ENCODE results near the gene EXOSC10. TPM values are rescaled to one million over a fixed set of nuclear protein-coding genes. Genes with fewer than 3 reads are reported as not detected.

EXOSC10 gene
- total and polyA plus RNA-seq, 4 donors: 62.0 to 115 (median 80.6) TPM

- no peaks in the 10 kb centered on the region for H3K9me3 ChIP-seq (ENCODE audit: control insufficient read depth, insufficient read depth, low read length)
- DNase-seq (ENCODE audit: low read depth in 4 of 6, low spot score in 6 of 6): no peak
- H3K4me3 ChIP-seq (ENCODE audit: low read depth, low read length): no peak overlapping the region
- peaks cover 30% of the 10 kb centered on the region for H3K4me1 ChIP-seq (ENCODE audit: control insufficient read depth, insufficient read depth, low read length)
- H3K27ac ChIP-seq (ENCODE audit: low read depth, low read length): no peak overlapping the region
- H3K27me3 ChIP-seq (ENCODE audit: control insufficient read depth, insufficient read depth, low read length): no peaks in the 10 kb centered on the region
- WGBS (ENCODE audit: insufficient coverage): over 99% methylated on average over 12 of the region's 14 CpGs
- peaks cover 71% of the 10 kb centered on the region for H3K36me3 ChIP-seq (ENCODE audit: control insufficient read depth, insufficient read depth, low read length)
Observed at GRCh38 chr1:11058026-11058425, 41.6 kb downstream of the EXOSC10 start.

DNA sequence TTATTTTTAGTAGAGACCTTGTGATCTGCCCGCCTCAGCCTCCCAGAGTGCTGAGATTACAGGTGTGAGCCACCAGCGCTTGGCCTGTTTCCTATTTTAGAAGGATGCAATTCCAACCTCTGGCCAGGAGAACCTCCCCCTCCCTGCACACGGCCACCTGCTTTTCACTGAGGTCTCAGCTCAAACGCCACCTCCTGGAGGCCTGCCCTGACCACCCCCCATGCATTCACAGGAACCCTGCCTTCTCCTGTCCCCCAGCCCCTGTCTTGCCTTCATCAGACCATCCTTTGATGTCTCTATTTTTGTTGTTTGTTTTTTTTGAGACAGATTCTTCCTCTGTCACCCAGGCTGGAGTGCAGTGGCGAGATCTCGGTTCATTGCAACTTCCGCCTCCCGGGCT, 42.2 kb downstream of the EXOSC10 start:
- no peaks in the 10 kb centered on the region for H3K9me3 ChIP-seq (ENCODE audit: control insufficient read depth, insufficient read depth, low read length)
- WGBS (ENCODE audit: insufficient coverage): 75% methylated on average over 2 of the region's 8 CpGs
- DNase-seq (ENCODE audit: low read depth in 4 of 6, low spot score in 6 of 6): no peak
- peaks cover 67% of the 10 kb centered on the region for H3K36me3 ChIP-seq (ENCODE audit: control insufficient read depth, insufficient read depth, low read length)
- H3K27me3 ChIP-seq (ENCODE audit: control insufficient read depth, insufficient read depth, low read length): no peaks in the 10 kb centered on the region
- H3K4me3 ChIP-seq (ENCODE audit: low read depth, low read length): no peak overlapping the region
- H3K27ac ChIP-seq (ENCODE audit: low read depth, low read length): no peak overlapping the region
- peaks cover 36% of the 10 kb centered on the region for H3K4me1 ChIP-seq (ENCODE audit: control insufficient read depth, insufficient read depth, low read length)

DNA sequence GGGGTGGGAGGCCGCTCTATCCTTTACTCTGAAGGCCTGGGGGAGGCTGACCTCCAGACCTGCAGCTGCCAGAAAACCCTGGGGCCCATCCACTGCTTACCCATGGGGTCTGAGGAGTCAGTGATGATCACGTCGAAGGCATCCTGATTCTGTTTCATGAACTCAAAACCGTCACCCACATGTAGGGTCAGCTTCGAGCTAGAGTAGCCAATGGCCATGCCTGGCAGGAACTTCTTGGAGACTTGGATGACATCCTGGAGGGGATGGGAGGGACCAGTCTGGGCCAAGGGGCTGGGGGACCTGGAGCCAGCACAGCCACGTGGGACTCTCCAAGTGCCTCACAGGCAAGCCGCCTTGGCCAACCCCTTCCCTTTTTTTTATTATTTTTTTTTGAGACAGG, 43.2 kb downstream of the EXOSC10 start:
- Histone ChIP-seq H3K27ac (ENCODE audit: low read depth, low read length) (no peak overlapping the region), H3K4me1 (ENCODE audit: control insufficient read depth, insufficient read depth, low read length) (peaks cover 36% of the 10 kb centered on the region), H3K9me3 (ENCODE audit: control insufficient read depth, insufficient read depth, low read length) (no peaks in the 10 kb centered on the region), H3K36me3 (ENCODE audit: control insufficient read depth, insufficient read depth, low read length) (peaks cover 59% of the 10 kb centered on the region), H3K4me3 (ENCODE audit: low read depth, low read length) (no peak overlapping the region), H3K27me3 (ENCODE audit: control insufficient read depth, insufficient read depth, low read length) (no peaks in the 10 kb centered on the region)
- WGBS (ENCODE audit: insufficient coverage): 95% methylated on average over 5 of the region's 7 CpGs
- no peak for DNase-seq (ENCODE audit: low read depth in 4 of 6, low spot score in 6 of 6)

DNA sequence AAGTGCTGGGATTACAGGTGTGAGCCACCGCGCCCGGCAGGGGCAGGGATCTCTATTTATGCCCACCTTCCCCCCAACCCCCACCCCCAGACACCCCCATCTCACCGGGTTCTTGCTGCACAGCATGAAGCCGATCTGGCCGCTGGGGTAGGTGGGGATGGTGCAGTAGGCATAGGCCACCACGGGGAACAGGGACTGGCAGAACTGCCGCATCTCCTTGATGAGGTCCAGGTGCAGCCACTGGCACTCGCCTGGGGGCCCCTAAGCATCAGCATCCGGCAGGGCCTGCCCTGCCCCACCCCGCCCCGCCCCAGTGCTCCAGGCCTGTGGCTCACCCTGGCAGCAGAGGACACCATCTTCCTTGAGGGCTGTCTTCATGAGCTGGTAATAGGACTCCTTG, 44.0 kb downstream of the EXOSC10 start:
- 100% methylated on average over 3 of the region's 12 CpGs for WGBS (ENCODE audit: insufficient coverage)
- Histone ChIP-seq H3K27me3 (ENCODE audit: control insufficient read depth, insufficient read depth, low read length) (no peaks in the 10 kb centered on the region), H3K4me1 (ENCODE audit: control insufficient read depth, insufficient read depth, low read length) (peaks cover 28% of the 10 kb centered on the region), H3K36me3 (ENCODE audit: control insufficient read depth, insufficient read depth, low read length) (peaks cover 57% of the 10 kb centered on the region), H3K9me3 (ENCODE audit: control insufficient read depth, insufficient read depth, low read length) (no peaks in the 10 kb centered on the region), H3K4me3 (ENCODE audit: low read depth, low read length) (no peak overlapping the region), H3K27ac (ENCODE audit: low read depth, low read length) (no peak overlapping the region)
- DNase-seq (ENCODE audit: low read depth in 4 of 6, low spot score in 6 of 6): no peak

DNA sequence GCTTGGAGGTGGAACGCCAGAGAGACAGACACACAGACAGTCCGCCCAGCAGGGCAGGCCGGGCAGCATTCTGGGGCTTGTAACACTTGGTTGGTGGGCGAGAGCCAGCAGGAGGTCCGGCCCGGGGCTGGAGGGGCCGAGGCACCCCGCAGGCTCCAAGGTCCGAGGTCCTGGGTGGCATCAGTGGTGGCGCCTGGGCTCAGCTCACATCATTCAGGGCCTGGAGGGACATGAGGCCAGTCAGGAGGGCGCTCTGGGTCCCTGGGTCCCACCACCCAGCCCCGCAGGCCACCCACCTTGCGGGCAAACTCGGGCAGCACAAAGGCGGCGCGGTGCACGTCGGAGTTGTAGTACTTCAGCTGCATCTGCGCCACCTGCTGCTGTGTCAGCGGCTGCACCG, 45.0 kb downstream of the EXOSC10 start:
- peaks cover 28% of the 10 kb centered on the region for H3K4me1 ChIP-seq (ENCODE audit: control insufficient read depth, insufficient read depth, low read length)
- no peak for DNase-seq (ENCODE audit: low read depth in 4 of 6, low spot score in 6 of 6)
- H3K27me3 ChIP-seq (ENCODE audit: control insufficient read depth, insufficient read depth, low read length): no peaks in the 10 kb centered on the region
- H3K36me3 ChIP-seq (ENCODE audit: control insufficient read depth, insufficient read depth, low read length): peaks cover 57% of the 10 kb centered on the region
- WGBS (ENCODE audit: insufficient coverage): 86% methylated on average over 22 of the region's 22 CpGs
- no peak overlapping the region for H3K27ac ChIP-seq (ENCODE audit: low read depth, low read length)
- H3K4me3 ChIP-seq (ENCODE audit: low read depth, low read length): no peak overlapping the region
- H3K9me3 ChIP-seq (ENCODE audit: control insufficient read depth, insufficient read depth, low read length): no peaks in the 10 kb centered on the region

GRCh38 chr1:11054181-11054580, 45.5 kb downstream of the EXOSC10 start:
- WGBS (ENCODE audit: insufficient coverage): 94% methylated on average over 6 of the region's 7 CpGs
- Histone ChIP-seq H3K4me3 (ENCODE audit: low read depth, low read length) (no peak overlapping the region), H3K4me1 (ENCODE audit: control insufficient read depth, insufficient read depth, low read length) (peaks cover 26% of the 10 kb centered on the region), H3K9me3 (ENCODE audit: control insufficient read depth, insufficient read depth, low read length) (no peaks in the 10 kb centered on the region), H3K36me3 (ENCODE audit: control insufficient read depth, insufficient read depth, low read length) (peaks cover 57% of the 10 kb centered on the region), H3K27me3 (ENCODE audit: control insufficient read depth, insufficient read depth, low read length) (no peaks in the 10 kb centered on the region), H3K27ac (ENCODE audit: low read depth, low read length) (no peak overlapping the region)
- DNase-seq (ENCODE audit: low read depth in 4 of 6, low spot score in 6 of 6): no peak

DNA sequence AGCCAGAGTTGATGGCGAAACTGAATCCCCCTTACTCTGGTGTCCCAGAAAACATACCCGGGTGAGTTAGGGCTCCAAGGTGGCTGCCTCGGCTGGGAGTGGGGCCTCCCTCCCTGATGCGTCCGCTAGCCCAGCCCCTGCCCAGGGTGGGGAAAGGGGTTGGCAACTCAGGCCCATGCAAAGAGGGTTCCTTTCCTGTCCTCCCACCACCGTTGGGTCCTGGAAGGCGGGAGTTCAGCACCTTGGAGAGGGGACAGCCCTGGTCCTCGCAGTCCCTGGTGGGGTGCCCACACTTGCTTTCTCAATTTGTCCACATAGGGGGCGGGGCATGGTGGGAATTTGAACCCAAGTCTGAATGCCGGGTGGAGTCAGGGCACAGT, 45.9 kb downstream of the EXOSC10 start:
- WGBS (ENCODE audit: insufficient coverage): 62% methylated on average over 5 of the region's 10 CpGs
- no peaks in the 10 kb centered on the region for H3K27me3 ChIP-seq (ENCODE audit: control insufficient read depth, insufficient read depth, low read length)
- no peak for DNase-seq (ENCODE audit: low read depth in 4 of 6, low spot score in 6 of 6)

GRCh38 chr1:11052839-11053757, 46.6 kb downstream of the EXOSC10 start:
- Histone ChIP-seq H3K9me3 (ENCODE audit: control insufficient read depth, insufficient read depth, low read length) (no peaks in the 10 kb centered on the region), H3K4me3 (ENCODE audit: low read depth, low read length) (no peak overlapping the region), H3K27me3 (ENCODE audit: control insufficient read depth, insufficient read depth, low read length) (no peaks in the 10 kb centered on the region), H3K4me1 (ENCODE audit: control insufficient read depth, insufficient read depth, low read length) (peaks cover 15% of the 10 kb centered on the region), H3K27ac (ENCODE audit: low read depth, low read length) (no peak overlapping the region), H3K36me3 (ENCODE audit: control insufficient read depth, insufficient read depth, low read length) (peaks cover 49% of the 10 kb centered on the region)
- peak in 2 of 6 donors; percentile 32 to 33 for DNase-seq (ENCODE audit: low read depth in 4 of 6, low spot score in 6 of 6)
- 31% methylated on average over 27 of the region's 29 CpGs for WGBS (ENCODE audit: insufficient coverage)

More for the DNA sequence above, 45.9 kb downstream of the EXOSC10 start:
- Histone ChIP-seq H3K9me3 (ENCODE audit: control insufficient read depth, insufficient read depth, low read length) (no peaks in the 10 kb centered on the region), H3K4me1 (ENCODE audit: control insufficient read depth, insufficient read depth, low read length) (peaks cover 21% of the 10 kb centered on the region), H3K27ac (ENCODE audit: low read depth, low read length) (no peak overlapping the region), H3K4me3 (ENCODE audit: low read depth, low read length) (no peak overlapping the region), H3K36me3 (ENCODE audit: control insufficient read depth, insufficient read depth, low read length) (peaks cover 53% of the 10 kb centered on the region)

DNA sequence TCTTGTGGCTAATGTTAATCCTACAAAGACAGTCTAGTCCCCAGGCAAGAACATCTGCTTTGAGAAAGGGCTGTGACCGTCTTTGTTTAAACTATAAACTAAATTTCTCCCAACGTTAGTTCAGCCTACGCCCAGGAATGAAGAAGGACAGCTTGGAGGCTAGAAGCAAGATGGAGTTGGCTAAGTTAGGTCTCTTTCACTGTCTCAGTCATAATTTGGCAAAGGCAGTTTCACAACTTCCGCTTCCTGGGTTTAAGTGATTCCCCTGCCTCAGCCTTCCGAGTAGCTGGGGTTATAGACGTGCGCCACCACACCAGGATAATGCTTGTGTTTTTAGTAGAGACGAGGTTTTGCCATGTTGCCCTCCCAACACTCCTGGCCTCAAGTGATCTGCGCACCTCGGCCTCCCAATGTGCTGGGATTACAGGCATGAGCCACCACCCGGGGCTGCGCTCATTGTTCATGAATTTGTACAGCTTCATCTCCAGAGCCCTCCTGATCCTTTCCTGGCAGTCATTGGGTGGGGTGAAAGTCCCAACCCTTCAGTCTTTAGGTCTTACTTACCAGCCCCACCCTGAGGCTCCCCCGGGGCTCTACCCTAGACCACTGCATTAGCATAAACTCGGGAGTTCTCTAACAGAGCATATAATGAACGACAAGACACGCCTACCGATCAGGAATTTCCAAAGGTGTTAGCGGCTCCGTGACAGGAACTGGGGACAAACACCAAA, 47.7 kb downstream of the EXOSC10 start:
- 55% methylated on average over 5 of the region's 19 CpGs for WGBS (ENCODE audit: insufficient coverage)
- peaks cover 14% of the 10 kb centered on the region for H3K4me1 ChIP-seq (ENCODE audit: control insufficient read depth, insufficient read depth, low read length)
- no peak overlapping the region for H3K27ac ChIP-seq (ENCODE audit: low read depth, low read length)
- no peak for DNase-seq (ENCODE audit: low read depth in 4 of 6, low spot score in 6 of 6)
- no peaks in the 10 kb centered on the region for H3K27me3 ChIP-seq (ENCODE audit: control insufficient read depth, insufficient read depth, low read length)
- no peaks in the 10 kb centered on the region for H3K9me3 ChIP-seq (ENCODE audit: control insufficient read depth, insufficient read depth, low read length)
- no peak overlapping the region for H3K4me3 ChIP-seq (ENCODE audit: low read depth, low read length)
- peaks cover 39% of the 10 kb centered on the region for H3K36me3 ChIP-seq (ENCODE audit: control insufficient read depth, insufficient read depth, low read length)

All from spinal cord (tissue), 10 donors.